ENCODE data around the gene NEDD4L.

NEDD4L gene

GRCh38 chr18:58020567-58021107, 23.4 kb upstream of the NEDD4L start:
- H3K9me3 Mint-ChIP-seq, result peaks cover 4% of the 10 kb centered on the region
- no peak overlapping the region for H3K4me3 Mint-ChIP-seq
- no peaks in the 10 kb centered on the region for H3K36me3 Mint-ChIP-seq (ENCODE audit: low read depth)
- H3K27me3 Mint-ChIP-seq, result peaks cover 5% of the 10 kb centered on the region
- peaks cover 4% of the 10 kb centered on the region for H3K4me1 Mint-ChIP-seq (ENCODE audit: low read depth)
- H3K27ac Mint-ChIP-seq, result no peak overlapping the region

DNA sequence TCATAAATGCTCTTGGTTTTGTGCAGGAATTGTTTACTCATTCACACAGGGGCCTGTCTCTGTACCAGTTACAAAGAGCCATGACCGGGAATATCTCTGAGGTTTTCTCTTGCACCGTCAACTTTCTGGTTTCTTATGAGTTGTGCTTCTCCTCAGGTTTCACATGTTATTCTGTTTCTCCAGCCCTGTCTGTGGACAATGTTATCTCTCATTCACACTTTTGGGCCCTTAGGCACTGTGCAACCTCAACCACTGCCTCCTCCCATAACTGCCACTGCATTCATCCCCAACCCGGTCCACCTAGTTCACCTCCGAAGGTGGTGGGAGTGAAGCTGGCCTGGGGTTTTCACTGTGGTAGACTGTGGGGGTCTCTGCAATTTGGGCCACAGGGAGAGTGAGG, 22.5 kb upstream of the NEDD4L start:
- peaks cover 5% of the 10 kb centered on the region for H3K27me3 Mint-ChIP-seq
- H3K9me3 Mint-ChIP-seq, result no peaks in the 10 kb centered on the region
- peaks cover 4% of the 10 kb centered on the region for H3K4me1 Mint-ChIP-seq (ENCODE audit: low read depth)
- no peak overlapping the region for H3K4me3 Mint-ChIP-seq
- no peaks in the 10 kb centered on the region for H3K36me3 Mint-ChIP-seq (ENCODE audit: low read depth)
- H3K27ac Mint-ChIP-seq, result no peak overlapping the region

DNA sequence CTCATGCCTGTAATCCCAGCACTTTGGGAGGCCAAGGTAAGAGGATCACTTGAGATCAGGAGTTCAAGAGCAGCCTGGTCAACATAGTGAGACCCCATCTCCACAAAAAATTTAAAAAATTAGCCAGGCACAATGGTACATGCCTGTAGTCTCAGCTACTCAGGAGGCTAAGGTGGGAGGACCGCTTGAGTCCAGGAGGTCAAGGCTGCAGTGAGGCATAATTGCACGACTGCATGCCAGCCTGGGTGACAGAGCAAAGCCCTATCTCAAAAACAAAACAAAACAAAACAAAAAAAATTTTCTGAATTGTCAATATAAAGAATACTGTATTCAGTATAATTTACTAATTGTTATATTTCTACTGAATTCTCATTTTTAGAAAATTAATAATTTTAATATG, 20.9 kb upstream of the NEDD4L start:
- H3K36me3 Mint-ChIP-seq (ENCODE audit: low read depth), result no peaks in the 10 kb centered on the region
- H3K4me3 Mint-ChIP-seq, result no peak overlapping the region
- no peak overlapping the region for H3K27ac Mint-ChIP-seq
- H3K9me3 Mint-ChIP-seq, result no peaks in the 10 kb centered on the region
- H3K27me3 Mint-ChIP-seq, result peaks cover 5% of the 10 kb centered on the region
- peaks cover 4% of the 10 kb centered on the region for H3K4me1 Mint-ChIP-seq (ENCODE audit: low read depth)

DNA sequence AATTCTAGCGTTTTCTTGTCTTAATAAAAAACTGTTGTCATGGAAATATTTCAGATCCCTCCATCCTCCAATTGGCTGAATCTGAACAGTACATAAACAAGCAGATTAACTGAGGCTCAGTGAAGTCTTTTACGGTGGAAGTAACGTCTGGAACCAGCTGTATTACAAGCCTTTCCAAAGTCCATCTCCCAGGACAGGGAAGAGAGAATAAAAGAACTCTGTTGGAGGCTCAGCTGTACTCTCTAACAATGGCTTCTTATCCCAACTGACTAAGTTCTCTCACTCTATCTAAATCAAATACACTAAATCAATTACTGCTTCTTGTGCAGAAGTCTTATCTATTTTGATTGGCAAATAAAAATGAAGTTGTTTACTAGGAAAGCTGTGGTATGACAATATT, 19.9 kb upstream of the NEDD4L start:
- Mint-ChIP-seq H3K27me3 (peaks cover 5% of the 10 kb centered on the region), H3K4me1 (ENCODE audit: low read depth) (peaks cover 4% of the 10 kb centered on the region), H3K36me3 (ENCODE audit: low read depth) (no peaks in the 10 kb centered on the region), H3K27ac (no peak overlapping the region), H3K9me3 (no peaks in the 10 kb centered on the region), H3K4me3 (no peak overlapping the region)

DNA sequence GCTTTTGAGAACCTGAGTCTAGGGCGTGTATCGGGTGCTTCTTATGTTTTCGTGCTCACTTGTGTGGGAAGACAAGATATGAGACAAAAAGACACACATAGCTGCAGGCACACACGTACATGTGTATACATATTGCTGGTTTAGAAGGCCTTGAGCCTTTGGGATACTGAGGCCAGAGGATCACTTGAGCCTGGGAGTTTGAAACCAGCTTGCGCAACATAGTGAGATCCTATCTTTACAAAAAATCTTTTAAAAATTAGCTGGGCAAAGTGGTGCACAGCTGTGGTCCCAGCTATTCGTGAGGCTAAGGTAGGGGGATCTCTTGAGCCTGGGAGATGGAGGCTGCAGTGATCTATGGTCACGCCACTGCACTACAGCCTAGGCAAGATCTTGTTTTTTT, 18.8 kb upstream of the NEDD4L start:
- Mint-ChIP-seq H3K27ac (no peak overlapping the region), H3K4me1 (ENCODE audit: low read depth) (peaks cover 4% of the 10 kb centered on the region), H3K4me3 (no peak overlapping the region), H3K9me3 (no peaks in the 10 kb centered on the region), H3K27me3 (peaks cover 5% of the 10 kb centered on the region), H3K36me3 (ENCODE audit: low read depth) (no peaks in the 10 kb centered on the region)

DNA sequence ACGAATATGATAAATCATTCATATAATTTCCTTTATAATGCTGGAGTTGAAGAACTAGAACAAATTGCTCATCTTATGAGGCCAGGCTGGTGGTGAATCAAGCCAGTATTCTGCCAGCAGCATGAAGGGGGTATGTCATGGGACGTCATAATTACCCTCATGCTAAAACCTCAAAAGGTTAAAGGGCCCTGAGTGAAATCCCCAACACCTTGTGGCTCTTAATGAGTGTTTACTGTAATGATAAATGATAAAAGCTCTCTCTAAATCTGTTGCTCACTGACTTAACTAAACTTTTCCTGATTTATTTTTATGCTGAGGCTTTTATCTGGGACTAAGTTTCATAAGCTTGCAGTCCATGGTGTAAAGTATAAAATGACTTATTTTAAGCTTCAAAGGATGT, 18.3 kb upstream of the NEDD4L start:
- Mint-ChIP-seq H3K9me3 (no peaks in the 10 kb centered on the region), H3K4me1 (ENCODE audit: low read depth) (peaks cover 4% of the 10 kb centered on the region), H3K27me3 (peaks cover 5% of the 10 kb centered on the region), H3K4me3 (no peak overlapping the region), H3K36me3 (ENCODE audit: low read depth) (no peaks in the 10 kb centered on the region), H3K27ac (no peak overlapping the region)

DNA sequence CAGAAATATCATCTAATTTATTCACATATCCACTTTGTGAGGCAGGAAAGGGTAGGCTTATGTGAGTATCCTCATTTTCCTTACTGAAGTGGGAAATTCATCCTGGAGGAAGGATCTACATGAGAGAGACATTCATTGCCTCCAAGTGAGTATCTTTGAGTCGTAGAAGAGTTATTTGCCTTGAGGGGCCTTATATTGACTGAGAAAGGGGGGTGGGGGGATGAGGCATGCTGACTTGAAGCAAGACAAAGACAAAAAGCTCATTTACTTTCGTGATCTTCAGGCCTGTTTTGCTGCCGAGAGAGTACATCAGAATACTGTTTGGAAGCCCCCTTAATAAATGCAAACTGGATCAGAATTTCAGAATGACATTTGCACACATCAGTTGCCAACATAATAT, 17.6 kb upstream of the NEDD4L start:
- Mint-ChIP-seq H3K36me3 (ENCODE audit: low read depth) (no peaks in the 10 kb centered on the region), H3K4me3 (no peak overlapping the region), H3K27me3 (peaks cover 5% of the 10 kb centered on the region), H3K27ac (no peak overlapping the region), H3K4me1 (ENCODE audit: low read depth) (peaks cover 4% of the 10 kb centered on the region), H3K9me3 (no peaks in the 10 kb centered on the region)

- no peak overlapping the region for H3K4me3 Mint-ChIP-seq
- H3K27me3 Mint-ChIP-seq, result peaks cover 5% of the 10 kb centered on the region
- no peaks in the 10 kb centered on the region for H3K9me3 Mint-ChIP-seq
- H3K27ac Mint-ChIP-seq, result no peak overlapping the region
- H3K4me1 Mint-ChIP-seq (ENCODE audit: low read depth), result peaks cover 4% of the 10 kb centered on the region
- no peaks in the 10 kb centered on the region for H3K36me3 Mint-ChIP-seq (ENCODE audit: low read depth)
These were observed 17.2 kb upstream of the NEDD4L start for GRCh38 chr18:58026857-58027256.

DNA sequence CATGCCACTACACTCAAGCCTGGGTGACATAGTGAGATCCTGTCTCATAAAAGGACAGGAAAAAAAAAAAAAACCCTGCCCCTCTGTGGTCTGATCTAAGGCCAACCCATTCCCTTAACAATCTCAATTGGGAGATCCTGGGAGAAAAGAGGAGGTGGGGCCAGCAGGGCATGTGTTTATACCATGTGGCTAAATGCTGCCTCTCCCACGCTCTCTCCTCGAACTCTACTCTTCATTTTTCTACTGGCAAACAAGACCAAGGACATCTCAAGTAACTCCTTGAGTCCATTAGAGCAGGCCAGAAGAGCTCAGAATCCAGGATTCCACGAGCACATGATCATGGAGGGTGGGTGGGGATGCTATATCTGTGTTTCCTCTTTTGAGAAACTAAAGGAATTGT, 16.7 kb upstream of the NEDD4L start:
- Mint-ChIP-seq H3K4me1 (ENCODE audit: low read depth) (peaks cover 4% of the 10 kb centered on the region), H3K27me3 (peaks cover 5% of the 10 kb centered on the region), H3K27ac (no peak overlapping the region), H3K4me3 (no peak overlapping the region), H3K36me3 (ENCODE audit: low read depth) (no peaks in the 10 kb centered on the region), H3K9me3 (no peaks in the 10 kb centered on the region)

DNA sequence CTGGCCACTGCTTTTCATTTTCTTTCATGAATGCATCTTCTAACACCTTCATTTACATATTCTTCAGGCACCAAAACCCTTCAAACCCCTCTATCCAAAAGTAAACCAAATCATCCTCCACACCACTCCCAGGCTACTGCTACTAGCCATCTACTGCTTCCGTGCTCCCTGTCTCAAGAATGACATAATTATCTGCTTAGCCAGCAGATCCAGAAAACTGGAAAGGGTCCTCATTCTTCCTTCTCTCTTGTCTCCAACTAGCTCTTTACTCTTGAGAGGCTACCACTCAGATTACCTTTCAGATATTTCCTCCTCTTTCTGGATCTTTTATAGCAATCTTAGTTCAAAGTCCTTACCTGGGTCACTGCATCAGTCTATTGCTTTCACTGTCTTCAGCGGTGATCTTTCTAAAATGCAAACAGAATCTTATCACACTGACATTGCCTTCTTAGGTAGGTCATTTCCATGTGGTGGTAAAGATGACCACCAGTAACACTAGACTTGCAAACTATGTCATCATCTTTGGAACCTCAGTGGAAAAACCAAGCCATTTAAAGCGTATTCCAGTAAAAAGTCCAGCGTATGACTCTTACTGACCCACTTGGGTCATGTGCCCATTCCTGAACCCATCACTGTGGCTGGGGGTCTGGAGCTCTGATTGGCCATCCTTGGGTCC, 15.8 kb upstream of the NEDD4L start:
- H3K27me3 Mint-ChIP-seq, result peaks cover 12% of the 10 kb centered on the region
- no peak overlapping the region for H3K4me3 Mint-ChIP-seq
- H3K36me3 Mint-ChIP-seq (ENCODE audit: low read depth), result no peaks in the 10 kb centered on the region
- no peak overlapping the region for H3K27ac Mint-ChIP-seq
- H3K9me3 Mint-ChIP-seq, result no peaks in the 10 kb centered on the region
- peaks cover 4% of the 10 kb centered on the region for H3K4me1 Mint-ChIP-seq (ENCODE audit: low read depth)

DNA sequence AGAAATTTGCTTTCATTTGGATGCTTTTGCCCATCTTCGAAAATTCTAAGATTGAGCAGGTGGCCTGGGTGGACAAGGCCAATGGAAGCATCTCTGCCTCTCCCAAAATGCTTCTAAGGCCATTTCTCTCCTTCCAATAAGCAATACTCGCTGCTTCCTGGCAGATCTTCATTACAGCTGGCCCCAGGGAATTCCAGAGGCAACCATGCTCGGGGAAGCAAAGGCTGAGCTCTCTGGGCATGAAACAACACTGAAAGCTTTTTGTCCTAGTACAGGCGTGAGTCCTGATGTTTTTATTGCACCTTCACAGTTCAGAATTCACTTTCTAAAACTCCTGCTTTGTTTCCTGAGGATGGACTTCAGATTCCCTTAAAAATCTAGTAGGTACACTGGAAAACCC, 11.8 kb upstream of the NEDD4L start:
- no peaks in the 10 kb centered on the region for H3K4me1 Mint-ChIP-seq (ENCODE audit: low read depth)
- no peaks in the 10 kb centered on the region for H3K36me3 Mint-ChIP-seq (ENCODE audit: low read depth)
- H3K9me3 Mint-ChIP-seq, result no peaks in the 10 kb centered on the region
- H3K4me3 Mint-ChIP-seq, result no peak overlapping the region
- peaks cover 20% of the 10 kb centered on the region for H3K27me3 Mint-ChIP-seq
- H3K27ac Mint-ChIP-seq, result no peak overlapping the region

DNA sequence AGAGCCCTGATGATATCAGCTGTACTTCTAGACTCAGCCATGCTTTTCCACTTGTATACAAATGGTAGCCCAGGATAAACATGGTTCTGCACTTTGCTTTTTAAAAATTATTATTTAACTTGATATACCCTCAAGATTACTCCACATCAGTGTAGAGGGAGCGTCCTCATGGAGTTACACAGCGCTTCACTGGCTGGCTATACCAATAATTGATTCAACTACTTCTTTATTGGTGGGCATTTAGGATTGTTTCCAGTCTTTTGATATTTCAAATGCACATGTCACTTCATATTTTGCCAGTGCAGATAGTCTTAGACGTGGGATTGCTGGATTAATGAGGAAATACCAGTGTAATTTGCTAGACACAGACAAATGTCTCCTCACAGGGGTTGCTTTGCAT, 10.8 kb upstream of the NEDD4L start:
- Mint-ChIP-seq H3K27ac (no peak overlapping the region), H3K36me3 (ENCODE audit: low read depth) (no peaks in the 10 kb centered on the region), H3K4me1 (ENCODE audit: low read depth) (peaks cover 1% of the 10 kb centered on the region), H3K27me3 (peaks cover 20% of the 10 kb centered on the region), H3K4me3 (no peak overlapping the region), H3K9me3 (no peaks in the 10 kb centered on the region)

GRCh38 chr18:58034370-58034769, 9.7 kb upstream of the NEDD4L start:
- H3K4me3 Mint-ChIP-seq, result no peak overlapping the region
- peaks cover 4% of the 10 kb centered on the region for H3K4me1 Mint-ChIP-seq (ENCODE audit: low read depth)
- no peaks in the 10 kb centered on the region for H3K36me3 Mint-ChIP-seq (ENCODE audit: low read depth)
- H3K27ac Mint-ChIP-seq, result no peak overlapping the region
- H3K9me3 Mint-ChIP-seq, result no peaks in the 10 kb centered on the region
- peaks cover 20% of the 10 kb centered on the region for H3K27me3 Mint-ChIP-seq

GRCh38 chr18:58037163-58037562, 6.9 kb upstream of the NEDD4L start:
- H3K27me3 Mint-ChIP-seq, result peaks cover 23% of the 10 kb centered on the region
- H3K36me3 Mint-ChIP-seq (ENCODE audit: low read depth), result no peaks in the 10 kb centered on the region
- H3K4me3 Mint-ChIP-seq, result no peak overlapping the region
- no peak overlapping the region for H3K27ac Mint-ChIP-seq
- peaks cover 15% of the 10 kb centered on the region for H3K4me1 Mint-ChIP-seq (ENCODE audit: low read depth)
- H3K9me3 Mint-ChIP-seq, result no peaks in the 10 kb centered on the region

DNA sequence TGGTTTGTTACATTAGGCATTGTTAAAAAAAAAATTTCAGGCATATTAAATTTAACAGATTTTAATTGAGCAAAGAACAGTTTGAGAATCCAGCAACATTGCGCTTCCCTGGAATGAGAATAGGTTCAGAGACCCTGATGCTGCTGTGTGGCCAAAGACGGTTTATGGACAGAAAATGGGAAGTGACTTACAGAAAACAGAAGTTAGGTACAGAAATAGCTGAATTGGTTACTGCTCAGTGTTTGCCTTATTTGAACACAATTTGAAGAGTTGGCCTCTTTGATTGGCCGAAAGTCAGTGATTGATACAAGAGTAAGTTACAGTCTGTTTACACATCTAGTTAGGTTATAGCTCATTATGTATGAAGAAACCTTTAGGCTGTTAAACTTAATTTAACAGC, 6.0 kb upstream of the NEDD4L start:
- Mint-ChIP-seq H3K4me3 (no peak overlapping the region), H3K4me1 (ENCODE audit: low read depth) (peaks cover 23% of the 10 kb centered on the region), H3K9me3 (no peaks in the 10 kb centered on the region), H3K27me3 (peaks cover 22% of the 10 kb centered on the region), H3K36me3 (ENCODE audit: low read depth) (no peaks in the 10 kb centered on the region), H3K27ac (no peak overlapping the region)

- no peaks in the 10 kb centered on the region for H3K36me3 Mint-ChIP-seq (ENCODE audit: low read depth)
- H3K4me3 Mint-ChIP-seq, result no peak overlapping the region
- peaks cover 38% of the 10 kb centered on the region for H3K4me1 Mint-ChIP-seq (ENCODE audit: low read depth)
- H3K9me3 Mint-ChIP-seq, result no peaks in the 10 kb centered on the region
- H3K27me3 Mint-ChIP-seq, result peaks cover 15% of the 10 kb centered on the region
- H3K27ac Mint-ChIP-seq, result no peak overlapping the region
These were observed 2.4 kb upstream of the NEDD4L start for GRCh38 chr18:58041633-58042032.

Data from stimulated activated naive CD8-positive, alpha-beta T cell treated with anti-CD3 and anti-CD28 coated beads, Interleukin-15, Interleukin-2, amounts not matched to agents 100 ng/mL and 50 ng/mL, for 24 hours (primary cell).